ENCODE results near the gene VNN1. TPM values are rescaled to one million over a fixed set of nuclear protein-coding genes. Genes with fewer than 3 reads are reported as not detected.

VNN1 gene
- total and polyA plus RNA-seq, 3 experiments from 2014 or later, result not detected

DNA sequence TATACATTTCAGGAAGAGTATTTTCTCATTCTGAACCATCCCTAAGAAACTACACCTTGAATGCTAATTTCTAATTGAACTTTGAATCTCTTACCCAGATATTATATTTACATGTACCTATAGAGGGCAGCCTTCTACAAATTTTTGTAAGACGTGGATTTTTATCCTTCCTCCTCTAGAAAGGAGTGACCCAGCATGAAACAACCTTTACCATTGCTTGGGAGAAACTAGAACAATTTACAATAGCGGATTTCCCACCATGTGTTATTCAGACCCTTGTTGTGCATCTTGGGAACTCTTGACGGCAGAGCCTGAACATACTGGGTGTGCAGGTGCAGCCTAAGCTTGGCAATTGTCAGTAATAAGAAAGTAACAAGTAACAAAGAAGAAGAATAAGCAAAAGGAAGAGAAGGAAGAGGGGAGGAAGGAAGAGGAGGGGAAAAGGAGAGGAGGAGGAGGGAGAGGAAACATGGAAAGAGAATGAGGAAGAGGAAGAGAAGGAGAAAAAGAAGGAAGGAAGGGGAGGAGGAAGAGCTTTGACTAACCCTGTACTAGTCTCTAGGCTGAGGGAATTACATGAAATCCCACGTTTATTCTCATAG is 44.1 kb downstream of the VNN1 start:
- DNase-seq, result peak in 2 of 5 donors; percentile 24 to 30
- Histone ChIP-seq H3K4me1 (ENCODE audit: insufficient read depth, low read length) (no peaks in the 10 kb centered on the region), H3K4me3 (ENCODE audit: low read length) (no peak overlapping the region), H3K27ac (ENCODE audit: low read depth, low read length) (no peak overlapping the region), H3K27me3 (ENCODE audit: insufficient read depth, low read length, poor library complexity, severe bottlenecking) (no peaks in the 10 kb centered on the region), H3K9me3 (ENCODE audit: low read length) (no peaks in the 10 kb centered on the region), H3K36me3 (ENCODE audit: insufficient read depth, low read length) (no peaks in the 10 kb centered on the region)
- H3K4me3 Mint-ChIP-seq, result peak overlapping the region in 1 of 7 donors; percentile 54
- H3K27me3 Mint-ChIP-seq, result peaks cover 0 to 5% of the 10 kb centered on the region in 2 donors
- ChIA-PET POLR2A (interaction anchor here (1.3 kb wide), 1 partner anchor 145 kb away, joined by 4 read pairs; the partner anchor contains the start of gene RPS12), CTCF (interaction anchor here (0.7 to 3.6 kb wide), 10 partner anchors 10 to 1254 kb away, joined by 3 to 26 read pairs (median 4); partner anchors contain the start of genes SLC18B1 and TAAR1)
- H3K4me1 Mint-ChIP-seq, result peaks cover 3 to 4% (median 3%) of the 10 kb centered on the region in 3 donors
- peak overlapping the region in 2 of 8 donors; percentile 25 to 68 for H3K27ac Mint-ChIP-seq
- no peaks in the 10 kb centered on the region for H3K9me3 Mint-ChIP-seq
- no peaks in the 10 kb centered on the region for H3K36me3 Mint-ChIP-seq

DNA sequence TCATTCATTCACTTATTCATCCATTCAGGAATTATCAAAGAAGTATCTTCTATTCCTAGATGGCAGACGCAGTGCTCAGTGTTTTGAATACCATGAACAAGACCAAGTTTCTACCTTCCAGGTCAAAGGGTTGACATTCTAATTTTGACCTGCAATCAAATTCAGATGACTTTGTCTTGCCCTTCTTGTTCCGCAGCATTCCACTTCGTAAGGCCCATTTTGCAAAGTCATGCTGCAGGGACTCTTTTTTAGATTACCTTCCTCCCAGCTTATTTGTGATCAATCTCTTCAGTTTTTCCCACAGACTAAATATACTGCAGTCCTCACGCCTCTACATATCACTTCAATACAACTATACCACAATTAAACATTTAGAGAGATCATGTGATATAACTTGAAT is 47.7 kb downstream of the VNN1 start:
- H3K36me3 ChIP-seq (ENCODE audit: insufficient read depth, low read length), result no peaks in the 10 kb centered on the region
- no peak overlapping the region for H3K4me3 ChIP-seq (ENCODE audit: low read length)
- H3K27ac ChIP-seq (ENCODE audit: low read depth, low read length), result no peak overlapping the region
- Mint-ChIP-seq H3K4me1 (peaks cover 3 to 4% (median 3%) of the 10 kb centered on the region in 3 donors), H3K4me3 (no peak overlapping the region), H3K27me3 (peaks cover 0 to 5% of the 10 kb centered on the region in 2 donors), H3K36me3 (no peaks in the 10 kb centered on the region), H3K27ac (no peak overlapping the region), H3K9me3 (no peaks in the 10 kb centered on the region)
- no peak for DNase-seq
- no peaks in the 10 kb centered on the region for H3K4me1 ChIP-seq (ENCODE audit: insufficient read depth, low read length)
- ChIA-PET POLR2A (no interaction called here), CTCF (interaction anchor here (0.8 kb wide), 1 partner anchor 132 kb away, joined by 3 read pairs; the partner anchor contains the start of gene SLC18B1)
- no peaks in the 10 kb centered on the region for H3K9me3 ChIP-seq (ENCODE audit: low read length)
- H3K27me3 ChIP-seq (ENCODE audit: insufficient read depth, low read length, poor library complexity, severe bottlenecking), result no peaks in the 10 kb centered on the region

DNA sequence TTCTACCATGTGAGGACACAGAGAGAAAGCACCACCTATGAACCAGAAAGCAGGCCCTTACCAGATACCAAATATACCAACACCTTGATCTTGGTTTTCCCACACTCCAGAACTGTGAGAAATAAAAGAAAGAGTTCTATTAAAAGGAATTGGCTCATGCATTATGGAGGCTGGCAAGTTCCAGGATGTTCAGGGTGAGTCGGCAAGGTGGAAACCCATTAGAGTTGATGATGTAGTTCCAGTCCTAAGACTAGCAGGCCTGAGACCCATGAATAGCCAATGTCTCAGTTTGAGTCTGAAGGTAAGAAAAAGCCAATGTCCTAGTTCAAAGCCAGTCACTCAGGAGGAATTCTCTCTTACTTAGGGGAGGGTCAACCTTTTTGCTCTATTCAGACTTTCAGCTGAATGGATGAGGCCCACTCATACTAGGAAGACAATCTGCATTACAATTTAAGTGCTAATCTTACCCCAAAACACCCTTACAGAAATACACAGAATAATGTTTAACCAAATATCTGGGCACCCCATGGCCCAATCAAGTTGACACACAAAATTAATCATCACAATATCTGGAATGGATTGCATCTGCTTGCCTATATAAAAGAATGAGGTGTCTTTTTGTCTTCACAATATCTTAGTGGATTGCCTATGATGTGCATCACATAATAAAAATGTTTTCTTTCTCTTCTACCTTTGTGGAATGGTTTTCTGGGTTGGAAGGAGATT is 49.4 kb downstream of the VNN1 start:
- H3K4me3 Mint-ChIP-seq, result no peak overlapping the region
- Histone ChIP-seq H3K9me3 (ENCODE audit: low read length) (no peaks in the 10 kb centered on the region), H3K4me3 (ENCODE audit: low read length) (no peak overlapping the region), H3K27ac (ENCODE audit: low read depth, low read length) (no peak overlapping the region), H3K36me3 (ENCODE audit: insufficient read depth, low read length) (no peaks in the 10 kb centered on the region), H3K4me1 (ENCODE audit: insufficient read depth, low read length) (no peaks in the 10 kb centered on the region), H3K27me3 (ENCODE audit: insufficient read depth, low read length, poor library complexity, severe bottlenecking) (no peaks in the 10 kb centered on the region)
- POLR2A ChIA-PET, result no interaction called here
- no peak overlapping the region for H3K27ac Mint-ChIP-seq
- peaks cover 0 to 1% of the 10 kb centered on the region in 2 donors for H3K27me3 Mint-ChIP-seq
- DNase-seq, result no peak
- CTCF ChIA-PET, result no interaction called here
- no peaks in the 10 kb centered on the region for H3K9me3 Mint-ChIP-seq
- no peaks in the 10 kb centered on the region for H3K36me3 Mint-ChIP-seq
- H3K4me1 Mint-ChIP-seq, result no peaks in the 10 kb centered on the region

DNA sequence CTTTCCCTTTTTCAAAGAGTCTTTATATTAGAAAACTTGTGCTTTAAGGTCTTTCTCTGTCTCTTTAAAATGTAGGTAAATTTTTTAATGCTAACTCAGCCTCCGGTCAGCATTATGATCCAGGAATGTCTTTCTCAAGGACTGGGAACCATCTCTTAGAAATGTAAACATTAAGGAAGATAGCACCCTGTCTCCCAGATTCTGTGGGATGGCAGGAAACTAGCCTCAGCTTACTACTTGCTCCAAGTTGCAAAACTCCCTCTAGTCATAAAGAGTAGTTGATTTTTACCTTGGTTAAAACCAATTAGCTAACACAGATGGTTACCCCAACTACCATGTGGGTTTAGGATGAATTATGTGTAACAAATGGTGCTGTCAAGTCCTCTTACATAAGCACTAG is 50.2 kb downstream of the VNN1 start:
- no peaks in the 10 kb centered on the region for H3K9me3 Mint-ChIP-seq
- Histone ChIP-seq H3K4me1 (ENCODE audit: insufficient read depth, low read length) (no peaks in the 10 kb centered on the region), H3K9me3 (ENCODE audit: low read length) (no peaks in the 10 kb centered on the region), H3K27me3 (ENCODE audit: insufficient read depth, low read length, poor library complexity, severe bottlenecking) (no peaks in the 10 kb centered on the region), H3K4me3 (ENCODE audit: low read length) (no peak overlapping the region), H3K36me3 (ENCODE audit: insufficient read depth, low read length) (no peaks in the 10 kb centered on the region), H3K27ac (ENCODE audit: low read depth, low read length) (no peak overlapping the region)
- no peaks in the 10 kb centered on the region for H3K36me3 Mint-ChIP-seq
- H3K27ac Mint-ChIP-seq, result no peak overlapping the region
- ChIA-PET POLR2A (no interaction called here), CTCF (no interaction called here)
- H3K27me3 Mint-ChIP-seq, result no peaks in the 10 kb centered on the region
- DNase-seq, result no peak
- no peaks in the 10 kb centered on the region for H3K4me1 Mint-ChIP-seq
- no peak overlapping the region for H3K4me3 Mint-ChIP-seq

DNA sequence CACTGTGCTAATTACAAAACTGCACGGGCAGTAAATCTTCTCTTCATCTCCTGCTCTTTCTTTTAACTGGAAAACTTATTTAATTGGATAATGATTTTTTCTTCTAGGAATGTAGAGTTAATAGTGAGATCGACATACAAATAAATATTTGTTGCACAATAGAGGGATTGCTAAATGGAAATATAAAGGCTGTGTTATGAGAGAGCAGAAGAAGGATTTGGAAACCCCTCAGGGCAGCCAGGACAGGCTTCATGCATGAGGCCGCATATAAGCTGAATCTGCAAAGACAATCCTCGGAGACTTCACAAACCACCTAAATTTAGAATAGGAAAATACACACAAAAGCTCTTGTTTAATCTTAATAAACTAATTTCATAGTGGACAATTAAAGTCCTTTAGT is 51.9 kb downstream of the VNN1 start:
- DNase-seq, result no peak
- no peak overlapping the region for H3K4me3 Mint-ChIP-seq
- ChIA-PET CTCF (no interaction called here), POLR2A (no interaction called here)
- Histone ChIP-seq H3K4me1 (ENCODE audit: insufficient read depth, low read length) (no peaks in the 10 kb centered on the region), H3K36me3 (ENCODE audit: insufficient read depth, low read length) (no peaks in the 10 kb centered on the region), H3K27ac (ENCODE audit: low read depth, low read length) (no peak overlapping the region), H3K27me3 (ENCODE audit: insufficient read depth, low read length, poor library complexity, severe bottlenecking) (no peaks in the 10 kb centered on the region), H3K9me3 (ENCODE audit: low read length) (no peaks in the 10 kb centered on the region), H3K4me3 (ENCODE audit: low read length) (no peak overlapping the region)
- no peaks in the 10 kb centered on the region for H3K36me3 Mint-ChIP-seq
- no peak overlapping the region for H3K27ac Mint-ChIP-seq
- no peaks in the 10 kb centered on the region for H3K27me3 Mint-ChIP-seq
- H3K9me3 Mint-ChIP-seq, result no peaks in the 10 kb centered on the region
- H3K4me1 Mint-ChIP-seq, result peaks cover 0 to 6% (median 0%) of the 10 kb centered on the region in 3 donors

DNA sequence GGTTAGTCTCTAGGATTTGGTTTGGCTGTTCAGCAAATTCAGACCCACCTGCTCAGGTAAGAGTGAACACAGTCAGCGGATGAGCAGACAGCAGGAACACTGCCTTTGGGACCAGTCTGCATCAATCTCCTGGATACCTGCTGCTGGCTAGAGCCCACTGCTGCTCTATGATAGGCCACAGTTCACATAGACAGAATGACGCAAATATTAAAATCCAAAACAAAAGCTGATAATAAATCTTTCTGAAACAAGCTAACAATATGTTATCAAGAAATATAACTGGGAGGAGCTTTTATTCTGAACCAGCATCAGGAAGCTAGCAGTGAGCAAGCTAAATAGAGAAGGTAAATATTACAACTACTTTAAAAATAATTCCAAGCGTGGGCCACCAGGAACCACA is 54.8 kb downstream of the VNN1 start, which contains the start of gene TAAR1:
Gene TAAR1, minus strand, starts transcription at position 101 of the 400 bp plus-strand sequence. CDS start 13,179 bp downstream, outside the sequence.
- no peak for DNase-seq
- H3K27me3 ChIP-seq (ENCODE audit: insufficient read depth, low read length, poor library complexity, severe bottlenecking), result no peaks in the 10 kb centered on the region
- H3K4me3 ChIP-seq (ENCODE audit: low read length), result no peak within 1 kb of the TSS
- no peaks in the 10 kb centered on the region for H3K36me3 Mint-ChIP-seq
- H3K27ac ChIP-seq (ENCODE audit: low read depth, low read length), result no peak within 1 kb of the TSS
- H3K4me1 Mint-ChIP-seq, result peaks cover 0 to 6% (median 0%) of the 10 kb centered on the region in 3 donors
- no peaks in the 10 kb centered on the region for H3K9me3 ChIP-seq (ENCODE audit: low read length)
- no peak within 1 kb of the TSS for H3K4me3 Mint-ChIP-seq
- POLR2A ChIA-PET, result no interaction called here
- no peaks in the 10 kb centered on the region for H3K9me3 Mint-ChIP-seq
- H3K36me3 ChIP-seq (ENCODE audit: insufficient read depth, low read length), result no peaks in the 10 kb centered on the region
- H3K27ac Mint-ChIP-seq, result no peak within 1 kb of the TSS
- no peaks in the 10 kb centered on the region for H3K4me1 ChIP-seq (ENCODE audit: insufficient read depth, low read length)
- no peaks in the 10 kb centered on the region for H3K27me3 Mint-ChIP-seq
- CTCF ChIA-PET, result interaction anchor here (1.3 kb wide), 1 partner anchor 11 kb away, joined by 4 read pairs; no protein-coding TSS in a partner anchor

DNA sequence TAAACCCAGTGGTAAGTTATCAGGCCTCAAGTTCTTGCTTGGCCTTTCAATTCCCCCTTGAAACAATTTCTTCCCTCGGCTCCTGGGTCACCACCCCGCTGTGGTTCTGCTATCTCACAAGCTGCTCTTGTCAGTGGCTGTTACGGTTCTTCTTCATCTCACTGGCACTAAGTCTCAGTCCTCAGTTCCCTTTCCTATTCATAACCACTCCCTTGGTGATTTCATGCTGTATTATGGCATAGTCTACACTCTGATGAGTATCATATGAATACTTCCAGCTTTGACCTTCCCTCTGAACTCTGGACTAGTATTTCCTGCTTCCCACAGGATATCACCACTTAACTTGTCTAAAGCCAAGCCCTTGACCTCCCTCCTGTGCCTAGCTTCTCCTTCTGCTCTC is 62.8 kb downstream of the VNN1 start:
- Mint-ChIP-seq H3K4me3 (no peak overlapping the region), H3K4me1 (peaks cover 7 to 8% (median 7%) of the 10 kb centered on the region in 3 donors), H3K27ac (no peak overlapping the region), H3K27me3 (no peaks in the 10 kb centered on the region), H3K36me3 (no peaks in the 10 kb centered on the region), H3K9me3 (no peaks in the 10 kb centered on the region)
- DNase-seq, result no peak
- H3K27me3 ChIP-seq (ENCODE audit: insufficient read depth, low read length, poor library complexity, severe bottlenecking), result no peaks in the 10 kb centered on the region
- no peaks in the 10 kb centered on the region for H3K36me3 ChIP-seq (ENCODE audit: insufficient read depth, low read length)
- ChIA-PET CTCF (no interaction called here), POLR2A (no interaction called here)
- no peak overlapping the region for H3K4me3 ChIP-seq (ENCODE audit: low read length)
- no peaks in the 10 kb centered on the region for H3K9me3 ChIP-seq (ENCODE audit: low read length)
- H3K27ac ChIP-seq (ENCODE audit: low read depth, low read length), result no peak overlapping the region
- no peaks in the 10 kb centered on the region for H3K4me1 ChIP-seq (ENCODE audit: insufficient read depth, low read length)

DNA sequence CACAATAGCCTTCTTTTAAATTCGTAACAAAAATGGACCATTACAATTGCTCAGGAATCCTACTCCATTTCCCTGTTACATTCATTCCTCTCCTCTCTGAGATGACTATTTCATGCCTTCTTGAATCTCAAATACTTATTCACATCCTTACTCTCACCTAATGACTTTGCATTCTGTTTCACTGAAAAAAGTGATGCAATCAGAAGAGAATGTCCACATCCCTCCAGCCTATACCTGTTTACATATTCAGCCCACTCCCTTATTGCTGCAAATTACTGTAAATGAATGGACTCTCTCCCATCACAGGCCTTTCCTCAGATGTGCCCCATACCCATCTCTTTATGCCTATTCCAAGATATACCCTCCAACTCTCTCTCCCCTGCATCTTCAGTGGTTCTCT is 63.4 kb downstream of the VNN1 start:
- Mint-ChIP-seq H3K27ac (no peak overlapping the region), H3K9me3 (no peaks in the 10 kb centered on the region), H3K27me3 (no peaks in the 10 kb centered on the region), H3K4me1 (peaks cover 7 to 8% (median 7%) of the 10 kb centered on the region in 3 donors), H3K4me3 (no peak overlapping the region), H3K36me3 (no peaks in the 10 kb centered on the region)
- H3K27ac ChIP-seq (ENCODE audit: low read depth, low read length), result no peak overlapping the region
- no peaks in the 10 kb centered on the region for H3K36me3 ChIP-seq (ENCODE audit: insufficient read depth, low read length)
- H3K9me3 ChIP-seq (ENCODE audit: low read length), result no peaks in the 10 kb centered on the region
- H3K27me3 ChIP-seq (ENCODE audit: insufficient read depth, low read length, poor library complexity, severe bottlenecking), result no peaks in the 10 kb centered on the region
- H3K4me3 ChIP-seq (ENCODE audit: low read length), result no peak overlapping the region
- ChIA-PET POLR2A (no interaction called here), CTCF (no interaction called here)
- no peak for DNase-seq
- H3K4me1 ChIP-seq (ENCODE audit: insufficient read depth, low read length), result no peaks in the 10 kb centered on the region

Data from CD8-positive, alpha-beta memory T cell (primary cell).